Endothelial cell (in vitro differentiated cells): ENCODE measurements around the gene RNF26. TPM values are rescaled to one million over a fixed set of nuclear protein-coding genes. Genes with fewer than 3 reads are reported as not detected.
A peak's percentile ranks its signal among the peaks of the same experiment; 100 is the strongest.

Experiments used
- DNase-seq: peaks from one replicate; pipeline ENCODE4 v3.0.0; 2021; ENCODE audit warnings: low spot score
- H3K27ac Mint-ChIP-seq: one replicate; pipeline ENCODE4 v1.8.0; 2021; ENCODE audit warnings: mixed read lengths, inconsistent platforms; ENCODE audit not compliant: unreplicated experiment
- H3K27me3 Mint-ChIP-seq: one replicate; pipeline ENCODE4 v1.8.0; 2021; ENCODE audit warnings: mild to moderate bottlenecking, moderate library complexity, mixed read lengths, inconsistent platforms; ENCODE audit not compliant: unreplicated experiment
- H3K36me3 Mint-ChIP-seq: one replicate; pipeline ENCODE4 v1.8.0; 2021; ENCODE audit warnings: mild to moderate bottlenecking, low read depth, mixed read lengths, inconsistent platforms; ENCODE audit not compliant: unreplicated experiment
- H3K4me1 Mint-ChIP-seq: one replicate; pipeline ENCODE4 v1.8.0; 2021; ENCODE audit warnings: mild to moderate bottlenecking, mixed read lengths, inconsistent platforms; ENCODE audit not compliant: unreplicated experiment
- H3K4me3 Mint-ChIP-seq: one replicate; pipeline ENCODE4 v1.8.0; 2021; ENCODE audit warnings: mild to moderate bottlenecking, mixed read lengths, inconsistent platforms; ENCODE audit not compliant: unreplicated experiment
- H3K9me3 Mint-ChIP-seq: one replicate; pipeline ENCODE4 v1.8.0; 2021; ENCODE audit warnings: mixed read lengths, inconsistent platforms; ENCODE audit not compliant: unreplicated experiment
- total RNA-seq: library from RNA; stranded (reverse); fragmentation: NEBNext Ultra II Directional; extraction: Animal tissue kit (Norgen Biotek cat#: 25700); gene quantifications from one replicate; pipeline ENCODE4 v1.2.1, GENCODE V29; 2021; ENCODE audit not compliant: unreplicated experiment
- TF ChIP-seq, protein P1 (sequence below): fragments of 200-600 bp; sonication (generic); IDR thresholded peaks from one replicate; pipeline ENCODE4 v1.5.0; 2021; ENCODE audit warnings: antibody characterized with exemption; ENCODE audit not compliant: unreplicated experiment

Gene RNF26
- total RNA-seq, 1 donor from 2014 or later = 31.5 TPM

DNA sequence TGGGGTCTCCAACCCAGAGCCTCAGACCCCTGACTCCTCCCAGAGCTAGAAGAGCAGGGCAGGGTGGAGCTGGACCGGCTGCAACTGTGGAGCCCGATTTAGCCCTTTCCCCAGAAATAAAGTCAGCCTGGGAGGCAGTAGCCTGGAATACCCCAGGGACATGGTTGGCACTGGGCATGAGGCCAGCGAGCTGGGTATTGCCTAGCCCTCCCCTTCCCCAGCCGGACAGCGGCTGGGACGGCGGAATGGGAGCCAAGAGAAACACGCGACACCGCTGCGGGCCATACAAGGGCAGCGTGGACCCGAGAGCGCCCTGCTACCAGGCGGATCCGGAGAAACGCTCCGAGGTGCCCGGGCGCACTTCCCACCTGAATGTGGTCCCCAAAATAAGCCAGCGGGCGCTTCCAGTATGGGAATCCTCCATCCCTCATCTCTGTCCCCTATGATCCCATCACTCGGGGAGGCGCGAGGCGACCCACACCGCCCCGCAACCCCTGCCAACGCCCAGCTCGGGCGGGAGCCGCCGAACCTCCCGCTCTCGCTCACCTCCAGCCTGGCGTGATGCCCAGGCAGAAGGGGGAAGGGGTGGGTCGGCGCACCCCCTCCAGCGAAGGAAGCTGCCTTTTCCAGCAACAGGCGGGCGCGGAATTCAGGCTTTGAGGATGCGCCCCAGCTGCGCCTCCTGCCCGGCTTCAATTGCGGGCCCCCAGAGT, 18.2 kb upstream of the RNF26 start:
- peaks cover 21% of the 10 kb centered on the region for H3K4me1 Mint-ChIP-seq
- H3K27ac Mint-ChIP-seq = no peak overlapping the region
- H3K9me3 Mint-ChIP-seq = no peaks in the 10 kb centered on the region
- TF ChIP-seq, protein P1, sequence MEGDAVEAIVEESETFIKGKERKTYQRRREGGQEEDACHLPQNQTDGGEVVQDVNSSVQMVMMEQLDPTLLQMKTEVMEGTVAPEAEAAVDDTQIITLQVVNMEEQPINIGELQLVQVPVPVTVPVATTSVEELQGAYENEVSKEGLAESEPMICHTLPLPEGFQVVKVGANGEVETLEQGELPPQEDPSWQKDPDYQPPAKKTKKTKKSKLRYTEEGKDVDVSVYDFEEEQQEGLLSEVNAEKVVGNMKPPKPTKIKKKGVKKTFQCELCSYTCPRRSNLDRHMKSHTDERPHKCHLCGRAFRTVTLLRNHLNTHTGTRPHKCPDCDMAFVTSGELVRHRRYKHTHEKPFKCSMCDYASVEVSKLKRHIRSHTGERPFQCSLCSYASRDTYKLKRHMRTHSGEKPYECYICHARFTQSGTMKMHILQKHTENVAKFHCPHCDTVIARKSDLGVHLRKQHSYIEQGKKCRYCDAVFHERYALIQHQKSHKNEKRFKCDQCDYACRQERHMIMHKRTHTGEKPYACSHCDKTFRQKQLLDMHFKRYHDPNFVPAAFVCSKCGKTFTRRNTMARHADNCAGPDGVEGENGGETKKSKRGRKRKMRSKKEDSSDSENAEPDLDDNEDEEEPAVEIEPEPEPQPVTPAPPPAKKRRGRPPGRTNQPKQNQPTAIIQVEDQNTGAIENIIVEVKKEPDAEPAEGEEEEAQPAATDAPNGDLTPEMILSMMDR = no peak
- peaks cover 11% of the 10 kb centered on the region for H3K27me3 Mint-ChIP-seq
- DNase-seq = no peak
- H3K4me3 Mint-ChIP-seq = peak overlapping the region; percentile 80
- H3K36me3 Mint-ChIP-seq = peaks cover 3% of the 10 kb centered on the region

DNA sequence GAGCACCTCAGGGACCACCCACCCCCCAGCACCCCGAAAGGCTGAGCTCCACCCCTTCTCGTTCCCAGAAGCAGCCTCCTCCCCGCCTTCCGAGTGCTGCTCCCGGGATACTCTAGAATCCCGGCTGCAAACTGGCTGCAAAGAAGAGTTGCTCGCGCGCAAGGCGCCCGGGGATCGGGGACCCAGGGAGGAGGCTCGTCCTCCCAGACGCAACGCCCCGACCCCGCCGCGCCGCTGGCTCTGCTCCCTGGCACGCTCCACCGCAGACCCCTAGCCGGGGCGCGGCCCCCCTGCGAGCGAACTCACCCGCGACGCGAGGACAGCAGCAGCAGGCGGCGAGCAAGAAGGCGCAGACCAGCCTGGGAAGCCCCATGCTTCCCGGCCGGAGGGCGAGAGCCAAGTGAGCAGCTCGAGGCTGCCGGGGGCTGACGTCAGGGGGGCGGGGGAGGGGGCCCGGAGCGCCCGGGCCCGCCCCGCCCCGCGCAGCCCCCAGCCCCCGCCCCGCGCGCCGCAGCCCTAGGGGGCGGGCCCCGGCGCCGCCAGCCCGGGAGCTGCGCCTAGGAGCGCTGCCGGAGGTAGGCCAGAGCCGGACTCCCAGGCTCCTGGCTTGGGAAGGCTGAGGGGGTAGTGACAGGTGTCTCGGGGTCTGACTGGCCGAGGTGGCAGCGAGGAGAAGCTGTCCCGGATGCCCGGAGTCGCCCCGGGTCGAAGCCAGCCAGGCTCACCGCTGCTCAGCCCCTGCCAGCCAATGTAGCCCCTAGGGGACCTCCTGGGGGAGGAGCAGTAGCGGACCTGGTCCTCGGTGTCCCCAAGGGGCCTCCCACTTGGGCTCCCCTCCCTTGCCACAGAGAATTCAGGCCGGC, 17.4 kb upstream of the RNF26 start, which contains the start of gene MCAM:
Gene MCAM, minus strand, starts transcription at position 402 of the 863 bp plus-strand sequence. Its CDS starts 29 bp downstream, at position 373.
- peak within 1 kb of the TSS; percentile 18 for H3K27ac Mint-ChIP-seq
- peaks cover 21% of the 10 kb centered on the region for H3K4me1 Mint-ChIP-seq

DNA sequence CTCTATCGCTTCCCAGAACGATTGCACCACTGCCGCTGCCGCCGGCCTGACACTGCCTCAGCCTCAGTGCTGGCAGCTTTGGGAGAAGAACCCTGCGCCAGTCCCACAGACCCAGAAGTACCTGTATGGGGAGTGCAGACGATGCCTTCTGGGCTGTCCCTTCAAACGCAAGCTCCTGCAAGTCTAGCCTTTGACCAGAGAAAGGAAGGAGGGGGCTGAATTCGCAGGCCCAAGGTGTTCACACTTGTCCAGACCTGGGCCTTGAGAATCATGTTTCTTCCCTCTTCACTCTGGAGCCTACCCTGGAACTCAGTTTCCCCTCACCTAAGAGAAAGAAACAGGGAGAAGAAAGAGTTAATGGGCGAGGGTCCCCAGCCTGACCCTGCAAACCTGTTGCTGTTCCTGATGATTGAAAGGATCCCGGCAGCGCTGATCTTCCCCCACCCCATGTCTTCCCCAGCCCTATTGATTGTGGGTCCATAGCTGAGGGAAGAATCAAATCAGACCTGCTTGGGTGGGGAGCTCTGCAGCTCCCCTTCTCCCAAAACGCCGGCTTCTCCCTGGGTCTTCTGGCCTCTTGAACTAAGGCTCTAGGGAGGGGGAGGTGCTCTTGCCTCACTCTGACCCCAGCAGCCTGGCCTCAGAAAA, 16.6 kb upstream of the RNF26 start:
- no peak for DNase-seq
- H3K9me3 Mint-ChIP-seq = no peaks in the 10 kb centered on the region
- H3K4me3 Mint-ChIP-seq = peak overlapping the region; percentile 62
- H3K36me3 Mint-ChIP-seq = no peaks in the 10 kb centered on the region
- peak overlapping the region; percentile 18 for H3K27ac Mint-ChIP-seq
- TF ChIP-seq, protein P1 = no peak
- peaks cover 27% of the 10 kb centered on the region for H3K4me1 Mint-ChIP-seq
- peaks cover 13% of the 10 kb centered on the region for H3K27me3 Mint-ChIP-seq

More for the DNA sequence above, 17.4 kb upstream of the RNF26 start, which contains the start of gene MCAM:
- Mint-ChIP-seq H3K27me3 (peaks cover 11% of the 10 kb centered on the region), H3K9me3 (no peaks in the 10 kb centered on the region), H3K4me3 (peak within 1 kb of the TSS; percentile 80), H3K36me3 (no peaks in the 10 kb centered on the region)
- TF ChIP-seq, protein P1 = no peak
- DNase-seq = peak; percentile 43

DNA sequence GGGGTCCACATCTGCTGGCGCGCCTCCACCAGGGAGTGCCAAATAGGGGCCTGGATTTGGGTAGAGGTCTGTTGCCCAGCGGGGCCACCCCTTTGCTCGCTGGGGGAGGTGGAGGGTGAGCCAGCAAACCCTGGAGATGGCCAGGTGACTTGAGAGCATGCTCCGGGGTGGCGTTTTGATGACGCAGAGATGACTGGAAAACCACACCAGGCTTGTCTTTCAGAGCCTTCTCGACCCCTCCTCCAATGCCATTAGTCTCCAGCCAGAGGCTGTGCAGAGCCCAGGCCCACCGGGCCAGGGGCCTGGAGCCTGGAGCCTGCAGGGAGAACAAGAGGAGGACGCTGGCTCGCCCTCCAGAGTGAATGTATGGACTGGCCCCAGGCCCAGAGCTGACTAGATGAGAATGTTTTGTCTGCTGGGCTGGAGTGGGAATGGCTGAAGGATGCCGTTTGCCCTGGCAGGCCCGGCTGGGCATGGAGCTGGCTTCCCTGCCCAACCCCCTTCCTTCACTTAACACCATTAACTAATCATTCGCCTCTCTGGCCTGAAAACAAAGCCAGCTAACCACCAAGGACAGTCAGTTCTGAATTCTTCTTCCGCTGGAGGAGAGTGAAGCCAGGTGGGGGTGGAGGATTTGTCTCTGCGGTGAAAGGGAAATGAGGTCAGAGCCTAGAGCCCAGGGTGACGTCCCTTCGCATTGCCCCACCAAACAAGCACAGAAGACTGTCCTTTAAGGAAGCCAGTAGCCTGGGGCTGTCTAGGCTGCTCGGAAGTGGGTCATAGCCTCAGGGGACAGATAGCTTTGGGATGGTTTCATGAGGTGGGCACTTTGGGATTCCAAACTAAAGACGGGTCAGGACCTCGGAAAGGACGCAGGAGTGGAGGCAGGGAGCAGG, 15.8 kb upstream of the RNF26 start:
- Mint-ChIP-seq H3K9me3 (no peaks in the 10 kb centered on the region), H3K27ac (peak overlapping the region; percentile 95), H3K4me3 (peak overlapping the region; percentile 60), H3K27me3 (peaks cover 13% of the 10 kb centered on the region), H3K4me1 (peaks cover 27% of the 10 kb centered on the region), H3K36me3 (no peaks in the 10 kb centered on the region)
- no peak for DNase-seq
- TF ChIP-seq, protein P1 = no peak
